ENCODE data around the gene C22orf31.

C22orf31 gene

DNA sequence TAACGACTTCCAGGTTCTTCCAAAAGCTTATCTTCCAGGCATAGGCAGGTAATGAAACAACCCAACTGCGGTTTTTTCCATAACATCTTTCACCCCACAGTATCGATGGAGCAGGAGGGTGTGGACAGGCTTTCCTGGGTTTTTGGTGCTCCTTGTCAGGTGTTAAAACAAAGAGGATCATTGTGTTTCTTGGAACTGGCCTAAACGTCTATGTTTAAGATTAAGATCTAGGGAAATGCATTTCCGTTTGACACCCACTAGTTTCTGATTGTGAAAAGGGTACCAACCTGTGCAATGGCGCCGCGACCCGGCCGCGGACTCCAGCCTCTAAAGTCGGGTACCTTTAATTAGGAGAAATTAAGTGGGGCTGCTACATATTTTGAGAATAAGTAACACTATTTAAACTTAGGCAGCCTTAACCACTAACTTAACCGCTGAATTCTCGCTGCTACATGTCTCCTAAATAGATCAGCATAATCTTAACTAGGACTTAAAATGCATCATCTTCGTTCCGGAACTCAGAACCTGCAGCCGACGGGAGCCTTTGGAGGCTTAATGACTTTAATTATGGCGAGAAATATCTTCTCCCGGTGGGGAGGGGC is 31.5 kb downstream of the C22orf31 start:
- in situ Hi-C loops (cut with HindIII; ENCODE audit: low sequenced_read_pairs), result no loop called here

DNA sequence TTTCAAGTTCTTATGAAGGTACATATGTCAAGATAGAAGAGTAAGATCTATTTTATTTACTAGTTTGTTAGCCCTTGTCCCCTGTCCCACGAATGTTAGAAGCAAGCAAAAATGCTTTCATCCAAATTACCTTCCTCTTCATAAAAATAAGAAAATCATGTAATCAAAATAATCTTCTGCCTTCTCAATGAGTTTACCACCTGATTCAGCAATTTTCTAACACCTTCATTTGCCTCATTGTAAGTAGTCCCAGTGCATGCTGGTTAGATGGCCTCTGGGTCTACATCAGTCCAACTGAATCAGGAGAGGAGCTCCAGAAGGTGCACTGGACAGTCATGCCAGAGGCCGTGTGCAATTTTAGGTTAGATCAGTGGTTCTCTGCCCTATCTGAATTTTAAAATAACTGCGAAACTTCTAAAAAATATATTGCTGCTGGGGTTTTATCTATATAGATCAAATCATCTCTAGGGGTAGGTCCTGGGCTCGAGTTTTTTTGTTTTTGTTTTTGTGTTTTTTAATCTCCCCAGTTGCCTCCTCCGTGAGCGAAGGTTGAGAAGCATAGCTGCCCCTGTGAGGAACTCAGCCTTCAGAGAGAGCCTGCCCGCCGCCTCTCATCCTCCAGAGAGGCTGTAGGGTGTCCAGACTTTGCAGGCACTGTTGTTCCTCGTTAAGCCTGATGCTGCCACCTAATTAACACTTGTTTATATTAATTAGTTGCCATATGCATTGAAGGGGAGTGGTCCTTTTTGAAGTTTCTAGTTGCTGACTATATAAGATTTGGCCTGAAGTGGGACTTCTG is 32.2 kb downstream of the C22orf31 start:
- in situ Hi-C loops (cut with HindIII; ENCODE audit: low sequenced_read_pairs), result no loop called here

DNA sequence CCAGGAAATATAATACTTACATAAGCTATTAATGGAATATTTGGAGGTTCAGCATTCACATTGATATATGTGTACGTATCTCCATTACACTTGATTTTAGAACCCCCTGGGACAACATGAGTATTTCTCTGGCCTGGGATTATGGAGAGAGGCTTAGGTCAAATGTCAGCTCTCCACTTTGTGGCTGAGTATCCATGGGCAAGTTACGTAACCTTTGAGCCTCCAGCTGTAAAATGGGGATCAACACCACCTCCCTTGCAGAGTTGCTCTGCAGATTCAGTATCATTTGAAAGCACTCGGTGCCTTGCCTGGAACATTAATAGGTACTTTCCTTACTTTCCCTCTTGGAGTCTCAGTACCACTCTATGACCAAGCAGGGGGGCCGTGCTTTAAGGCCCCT is 33.2 kb downstream of the C22orf31 start:
- in situ Hi-C loops (cut with HindIII; ENCODE audit: low sequenced_read_pairs), result no loop called here

DNA sequence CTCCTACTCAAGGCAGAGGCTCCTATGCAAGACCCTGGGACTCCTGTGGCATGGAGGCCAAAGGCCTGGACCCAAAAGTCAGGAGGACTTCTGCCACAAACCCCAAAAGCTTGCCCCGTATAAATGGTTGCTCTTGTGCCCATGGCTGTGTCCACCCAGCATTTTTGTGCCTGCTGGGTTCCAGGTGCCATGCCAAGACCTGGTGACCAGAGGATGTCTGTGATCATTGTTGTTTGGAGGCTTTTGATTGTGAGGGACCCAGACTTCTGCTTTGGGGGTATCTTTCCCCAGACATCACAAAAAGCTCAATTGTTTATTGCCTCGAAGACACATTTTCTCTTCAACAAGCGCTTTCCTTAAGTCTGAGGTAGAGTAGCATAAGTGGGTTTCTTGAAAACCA is 35.1 kb downstream of the C22orf31 start:
- in situ Hi-C loops (cut with HindIII; ENCODE audit: low sequenced_read_pairs), result no loop called here

DNA sequence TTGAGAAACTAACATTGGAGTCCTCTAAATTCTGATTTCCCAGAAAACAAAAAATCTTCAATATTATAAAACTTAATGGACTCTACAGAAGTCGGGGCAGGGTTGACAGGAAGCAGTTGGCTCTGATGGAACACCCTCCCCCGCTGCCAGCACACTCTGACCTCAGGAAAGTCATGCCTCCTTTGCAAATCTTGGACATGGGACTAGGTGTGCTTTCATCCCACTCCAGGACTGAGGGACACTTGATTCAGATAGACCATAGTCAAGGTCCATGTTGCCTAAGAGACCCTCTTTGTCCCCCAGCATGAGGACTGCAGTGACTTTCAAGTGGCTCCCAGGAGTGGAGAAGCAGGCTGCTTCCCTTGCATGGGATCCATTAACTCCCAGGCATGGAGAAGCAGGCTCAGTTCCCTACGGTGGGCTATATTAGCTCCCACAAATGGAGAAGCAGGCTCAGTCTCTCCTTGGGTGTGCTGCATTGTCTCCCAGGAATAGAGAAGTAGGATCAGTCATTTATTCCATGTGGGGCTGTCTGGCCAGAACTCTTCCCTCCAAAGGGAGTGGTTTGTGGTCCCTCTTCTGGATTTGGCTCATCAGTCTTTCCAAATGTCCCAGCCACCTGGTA is 38.3 kb downstream of the C22orf31 start:
- in situ Hi-C loops (cut with HindIII; ENCODE audit: low sequenced_read_pairs), result no loop called here

DNA sequence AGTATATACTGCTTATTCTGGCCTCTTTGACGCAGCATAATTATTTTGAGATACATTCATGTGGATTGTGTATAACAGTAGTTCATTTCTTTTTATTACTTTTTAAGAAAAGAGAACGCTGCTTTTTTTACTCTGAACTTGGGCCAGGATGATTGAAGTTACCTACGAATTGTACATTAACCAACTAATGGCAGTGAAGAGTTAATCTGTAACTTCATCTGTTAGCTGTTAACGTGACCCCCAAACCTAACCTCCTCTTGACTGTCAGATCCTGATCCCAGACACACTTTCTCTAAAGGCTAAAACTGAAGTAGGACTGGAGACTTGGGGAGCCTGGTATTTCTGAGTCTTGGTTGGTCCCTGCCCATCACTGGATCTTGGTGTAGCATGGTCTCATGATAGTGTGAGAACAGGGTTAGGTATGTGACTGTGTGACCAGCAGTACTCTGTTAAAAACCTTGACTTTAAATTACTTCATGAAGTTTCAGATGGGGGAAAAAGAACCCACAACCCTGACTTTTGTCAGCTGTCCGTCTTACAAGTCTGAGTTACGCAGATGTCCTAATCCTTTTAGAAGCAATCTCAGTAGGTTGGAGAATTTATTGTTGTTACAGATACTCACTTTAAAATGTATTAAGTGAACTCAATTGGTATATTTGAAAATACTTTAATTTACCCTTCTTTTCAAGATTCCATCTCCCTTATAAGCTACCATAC is 39.4 kb downstream of the C22orf31 start:
- in situ Hi-C loops (cut with HindIII; ENCODE audit: low sequenced_read_pairs), result no loop called here

DNA sequence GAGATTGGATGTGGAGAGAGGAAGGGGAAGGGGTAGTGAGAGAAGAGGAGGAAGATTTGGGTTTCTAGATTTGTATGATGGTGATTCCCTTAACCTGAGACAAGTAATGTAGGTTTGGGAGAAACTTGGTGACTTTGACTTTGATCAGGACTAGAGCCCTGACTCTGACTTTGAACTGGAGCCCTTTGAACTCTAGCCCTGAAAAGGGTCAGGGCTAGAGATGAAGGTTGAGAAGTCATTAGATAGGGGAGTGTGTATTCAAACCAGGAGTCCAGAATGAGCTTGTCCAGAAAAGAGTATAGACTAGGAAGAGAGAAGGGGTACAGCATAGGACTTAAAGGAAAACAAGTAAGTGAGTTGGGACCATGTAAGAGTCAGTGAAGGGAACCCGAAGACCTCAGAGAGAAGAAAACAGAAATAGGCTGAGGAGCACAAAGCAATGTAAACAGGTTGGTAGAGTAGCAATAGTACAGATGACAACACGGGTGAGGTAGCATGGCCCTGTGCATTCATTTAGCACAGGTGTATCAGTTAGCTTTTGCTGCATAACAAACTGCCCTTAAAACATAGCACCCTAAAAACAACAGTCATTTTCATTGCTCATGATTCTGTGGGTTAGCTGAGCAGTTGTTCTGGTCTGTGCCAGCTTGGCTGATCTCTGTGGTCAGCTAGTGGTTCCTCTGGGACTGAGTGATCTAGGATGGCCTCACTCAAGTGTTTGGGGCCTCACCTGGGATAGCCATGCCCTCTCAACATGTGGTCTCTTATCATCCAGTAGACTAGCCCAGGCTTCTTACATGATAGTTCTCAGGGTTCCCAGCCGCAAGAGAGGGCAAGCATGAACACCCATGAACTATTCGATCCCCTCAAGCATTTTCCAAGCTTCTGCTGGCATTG is 43.1 kb downstream of the C22orf31 start:
- in situ Hi-C loops (cut with HindIII; ENCODE audit: low sequenced_read_pairs), result no loop called here

DNA sequence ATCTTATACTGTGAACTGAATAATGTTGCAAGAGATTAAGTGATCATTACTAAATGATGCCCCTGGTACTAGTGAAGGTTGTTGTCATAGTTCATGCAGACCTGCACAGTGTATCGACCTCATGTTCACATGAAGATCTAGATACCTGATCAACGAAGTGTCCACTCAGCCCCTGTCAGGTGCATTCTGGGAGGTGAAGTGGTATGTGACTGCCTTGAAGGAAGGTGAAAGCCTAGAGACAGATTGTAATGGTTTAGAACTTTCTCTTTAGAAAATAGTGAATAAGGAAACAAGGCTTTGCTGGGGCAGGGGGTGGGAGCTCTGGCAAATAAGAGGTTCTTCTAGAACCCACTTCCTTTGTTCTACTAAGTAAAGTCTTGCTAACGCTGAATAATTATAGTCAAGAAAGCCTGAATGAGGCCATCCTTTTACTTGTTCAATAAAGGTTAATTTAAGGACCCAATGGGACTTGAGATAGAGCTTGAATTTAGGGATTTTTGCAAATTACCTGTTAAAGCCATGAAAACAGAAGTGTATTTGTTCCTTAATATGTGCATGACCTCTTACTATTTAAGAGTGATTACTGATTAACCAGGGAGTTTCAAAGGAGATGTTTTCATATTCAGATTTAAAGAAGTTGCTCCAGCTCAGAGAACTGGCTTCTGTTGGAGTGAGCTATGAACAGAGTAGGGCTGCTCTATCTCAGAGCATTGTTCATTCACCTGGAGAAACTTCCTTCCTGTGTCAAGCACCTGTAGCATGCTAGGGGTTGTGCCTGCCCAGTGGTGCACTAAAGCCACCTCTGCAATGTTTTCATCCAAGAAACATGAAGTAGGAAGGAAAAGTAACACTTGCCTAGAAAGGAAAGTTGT is 45.3 kb downstream of the C22orf31 start:
- in situ Hi-C loops (cut with HindIII; ENCODE audit: low sequenced_read_pairs), result no loop called here

DNA sequence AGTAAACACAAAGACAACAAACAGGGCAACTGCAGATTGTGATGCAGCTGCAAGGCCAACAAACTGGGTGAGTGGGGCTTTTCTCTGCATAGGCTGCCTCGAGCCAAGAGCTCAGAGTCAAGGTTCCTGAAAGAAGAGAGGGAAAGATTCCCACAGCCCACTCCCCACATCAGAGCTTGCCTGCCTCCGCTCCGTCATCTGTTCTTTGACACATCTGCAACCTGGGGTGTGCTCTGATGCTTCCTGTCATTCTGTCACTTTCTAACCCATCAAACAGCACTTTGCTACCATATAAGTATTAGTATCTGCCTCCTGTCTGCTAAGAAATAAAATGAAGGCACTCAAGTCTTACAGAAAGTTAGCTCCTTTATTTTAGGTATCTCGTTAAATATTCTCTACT is 46.9 kb downstream of the C22orf31 start:
- in situ Hi-C loops (cut with HindIII; ENCODE audit: low sequenced_read_pairs), result no loop called here

DNA sequence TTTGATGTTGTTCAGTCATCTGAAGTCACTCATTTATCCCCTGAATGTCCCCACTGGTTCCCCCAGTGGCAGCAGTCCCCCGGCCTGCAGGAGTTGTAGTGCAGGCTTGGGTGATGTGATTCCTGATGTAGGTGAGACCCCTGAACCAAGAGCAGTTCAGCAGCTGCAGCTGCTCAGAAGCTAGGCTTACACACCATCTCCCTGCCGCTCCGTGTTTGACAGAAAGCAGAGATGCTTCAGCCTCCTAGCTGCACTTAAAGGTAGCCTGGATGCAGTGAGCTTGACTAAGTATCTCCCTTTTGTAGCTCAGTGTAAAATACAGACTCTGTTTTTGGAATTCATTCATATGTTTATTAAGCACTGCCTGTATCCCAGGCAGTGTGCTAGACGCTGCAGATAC is 47.3 kb downstream of the C22orf31 start:
- in situ Hi-C loops (cut with HindIII; ENCODE audit: low sequenced_read_pairs), result no loop called here

DNA sequence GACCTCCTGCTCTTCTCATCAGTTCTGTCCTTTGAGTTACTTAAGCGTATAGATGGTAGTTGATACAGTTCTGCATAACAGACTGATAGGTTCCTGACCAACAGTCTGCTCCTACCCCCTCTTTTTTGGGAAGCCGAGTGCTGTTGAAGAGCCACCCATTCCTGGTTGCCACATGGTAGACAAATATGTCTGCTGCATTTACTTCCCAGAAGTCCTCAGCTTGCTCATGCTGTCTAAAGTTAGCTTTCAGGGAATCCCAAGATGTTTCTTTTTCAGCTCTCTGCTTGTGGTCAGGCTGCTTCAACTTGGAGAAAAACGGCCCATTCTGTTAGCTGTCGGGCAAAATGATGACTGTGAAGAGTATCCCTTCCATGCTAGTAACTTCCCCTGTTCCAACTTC is 48.7 kb downstream of the C22orf31 start:
- in situ Hi-C loops (cut with HindIII; ENCODE audit: low sequenced_read_pairs), result no loop called here

DNA sequence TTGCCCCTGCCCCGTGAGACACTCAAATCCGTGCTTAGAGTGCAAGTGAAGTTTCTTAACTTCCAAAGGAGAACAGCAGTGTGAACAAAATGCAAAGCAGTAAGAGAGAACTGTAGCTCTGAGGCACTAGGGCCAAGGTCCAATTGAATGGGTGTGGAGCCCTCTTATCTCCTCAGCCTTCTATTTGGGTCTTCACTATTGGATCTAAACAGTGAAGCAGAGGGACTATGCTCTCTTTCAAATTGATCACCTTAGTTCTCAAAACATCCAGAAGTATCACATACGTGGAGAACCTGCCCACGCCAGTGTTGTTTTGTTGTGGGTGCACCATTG is 49.6 kb downstream of the C22orf31 start:
- in situ Hi-C loops (cut with HindIII; ENCODE audit: low sequenced_read_pairs), result no loop called here

DNA sequence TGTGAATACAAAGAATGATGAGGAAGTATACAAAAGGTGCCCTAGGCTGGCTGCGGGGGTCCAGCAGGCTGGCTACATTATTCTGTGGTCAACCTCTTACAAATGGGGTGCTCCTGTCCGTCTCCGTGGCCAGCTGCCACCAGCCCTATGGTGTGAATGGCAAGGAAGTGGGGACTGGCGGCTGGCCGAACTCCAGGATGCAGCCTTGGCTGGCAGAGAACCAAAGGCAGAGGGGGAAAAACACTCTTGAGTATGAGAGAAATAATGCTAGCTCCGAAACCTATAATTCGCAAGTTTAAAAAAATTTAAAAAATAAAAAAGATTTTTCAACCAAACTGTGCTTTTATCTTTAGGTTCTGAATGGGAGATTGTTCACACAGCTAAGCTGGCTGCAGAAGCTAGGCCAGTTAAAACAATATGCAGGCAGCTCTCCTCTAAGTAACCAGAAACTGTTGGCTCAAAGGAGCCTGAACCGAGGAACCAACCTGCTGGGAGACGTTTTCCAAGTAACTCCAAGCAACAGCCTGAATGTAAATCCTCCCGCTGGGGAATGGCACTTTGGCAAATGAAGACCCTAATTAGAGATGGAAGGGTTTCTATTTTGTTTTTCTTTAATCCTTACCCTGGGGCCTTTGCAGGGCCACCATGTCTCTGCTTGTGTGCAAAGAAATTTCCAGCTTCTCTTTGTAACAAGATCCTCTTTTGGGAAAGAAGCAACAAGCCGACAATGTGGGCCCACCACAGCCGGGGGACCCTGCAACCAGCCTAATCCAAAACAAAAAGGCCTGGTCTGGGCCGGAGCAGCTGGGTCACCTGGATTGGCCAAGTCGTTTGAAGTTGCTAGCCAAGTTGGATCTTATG is 50.2 kb downstream of the C22orf31 start:
- in situ Hi-C loops (cut with HindIII; ENCODE audit: low sequenced_read_pairs), result no loop called here

DNA sequence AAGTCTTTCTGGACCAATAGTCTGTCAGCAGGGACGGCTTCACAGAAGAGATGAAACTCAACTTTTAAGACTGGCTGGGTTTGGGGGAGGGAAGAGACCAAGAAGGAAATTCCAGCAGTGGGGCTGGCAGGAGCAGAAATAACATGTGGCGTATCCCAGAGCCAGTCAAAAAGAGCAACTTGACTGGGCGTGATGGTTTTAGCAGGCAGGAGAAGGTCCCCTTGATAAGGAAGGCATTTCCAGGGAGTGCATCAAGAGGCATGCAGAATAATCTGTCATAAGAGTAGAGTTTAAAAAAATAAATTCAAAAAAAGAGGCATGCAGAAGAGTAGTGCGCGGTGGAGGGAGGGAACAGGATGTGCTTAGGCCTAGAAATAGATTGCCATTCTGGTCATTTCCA is 52.5 kb downstream of the C22orf31 start:
- in situ Hi-C loops (cut with HindIII; ENCODE audit: low sequenced_read_pairs), result no loop called here
